ENCODE data around the gene PCLAF. TPM values are rescaled to one million over a fixed set of nuclear protein-coding genes. Genes with fewer than 3 reads are reported as not detected.
"Not testable (repeated sequence)": the region's sequence is repeated elsewhere in the genome, so short reads cannot be mapped to it uniquely, and the experiment has no call there.

PCLAF gene
- total and polyA plus RNA-seq, 4 experiments from 2014 or later = 0.39 to 1.5 (median 0.89) TPM; not detected in 1

DNA sequence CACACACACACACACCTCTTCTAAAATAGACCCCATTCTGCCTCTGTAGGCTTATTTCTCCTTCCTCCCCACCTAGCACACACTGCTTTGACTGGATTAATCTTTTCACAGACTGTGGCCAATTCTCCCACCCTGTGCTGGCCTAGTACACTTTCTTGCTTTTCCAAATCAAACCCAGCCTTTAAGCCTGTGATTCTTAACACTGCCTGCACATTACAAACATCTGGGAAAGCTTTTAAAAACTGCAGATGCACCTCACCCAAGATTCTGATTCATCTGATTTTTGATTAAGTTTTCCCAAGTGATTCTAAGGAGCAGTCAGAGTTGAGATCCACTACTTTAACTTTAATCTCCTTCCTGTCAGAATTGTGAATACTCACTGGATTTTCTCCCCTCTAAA, 38.0 kb downstream of the PCLAF start:
- Histone ChIP-seq H3K9me3 (ENCODE audit: control insufficient read depth in 1 of 2, low read length in 2 of 2) (no peaks in the 10 kb centered on the region), H3K4me1 (ENCODE audit: insufficient read depth, low read length) (no peaks in the 10 kb centered on the region), H3K27me3 (ENCODE audit: insufficient read depth, low read length) (no peaks in the 10 kb centered on the region), H3K4me3 (ENCODE audit: low read length in 2 of 2) (no peak overlapping the region), H3K36me3 (ENCODE audit: insufficient read depth, low read length) (no peaks in the 10 kb centered on the region), H3K27ac (ENCODE audit: low read depth, low read length) (no peak overlapping the region)
- peaks cover 17 to 23% (median 21%) of the 10 kb centered on the region in 4 donors for H3K4me1 Mint-ChIP-seq
- no peak for DNase-seq
- no peaks in the 10 kb centered on the region for H3K27me3 Mint-ChIP-seq
- POLR2A ChIA-PET (ENCODE audit: partially characterized antibody) = no interaction called here
- H3K9me3 Mint-ChIP-seq = no peaks in the 10 kb centered on the region
- intact Hi-C loops (cut with micrococcal nuclease) = no loop called here
- peak overlapping the region in 4 of 7 donors; percentile 37 to 73 (median 60) for H3K27ac Mint-ChIP-seq
- H3K36me3 Mint-ChIP-seq = peaks cover 17 to 37% of the 10 kb centered on the region in 2 donors
- no peak overlapping the region for H3K4me3 Mint-ChIP-seq
- CTCF ChIA-PET (ENCODE audit: partially characterized antibody) = no interaction called here

DNA sequence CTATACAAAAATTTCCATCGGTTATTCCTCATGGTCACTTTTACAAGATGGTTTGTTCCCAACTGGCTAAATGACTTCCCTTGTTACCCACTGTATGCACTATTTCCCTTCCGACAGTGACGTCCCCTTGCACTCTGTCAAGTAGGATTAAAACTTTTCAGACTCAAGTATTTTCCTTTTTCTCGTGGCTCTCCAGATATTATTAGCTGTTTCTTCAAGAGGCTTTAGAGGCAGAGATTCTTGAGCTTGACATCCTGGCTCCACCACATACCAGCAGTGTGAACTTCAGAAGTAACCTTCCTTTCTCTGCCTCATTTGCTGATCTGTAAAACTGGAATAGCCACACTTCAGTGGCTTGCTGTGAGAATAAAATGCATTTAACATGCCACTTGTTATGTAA, 39.3 kb downstream of the PCLAF start:
- H3K36me3 Mint-ChIP-seq = peaks cover 15 to 31% of the 10 kb centered on the region in 2 donors
- Histone ChIP-seq H3K4me3 (ENCODE audit: low read length in 2 of 2) (no peak overlapping the region), H3K27ac (ENCODE audit: low read depth, low read length) (no peak overlapping the region), H3K27me3 (ENCODE audit: insufficient read depth, low read length) (no peaks in the 10 kb centered on the region), H3K4me1 (ENCODE audit: insufficient read depth, low read length) (no peaks in the 10 kb centered on the region), H3K9me3 (ENCODE audit: control insufficient read depth in 1 of 2, low read length in 2 of 2) (no peaks in the 10 kb centered on the region), H3K36me3 (ENCODE audit: insufficient read depth, low read length) (no peaks in the 10 kb centered on the region)
- ChIA-PET POLR2A (ENCODE audit: partially characterized antibody) (no interaction called here), CTCF (ENCODE audit: partially characterized antibody) (interaction anchor here (0.7 kb wide), 1 partner anchor 10 kb away, joined by 3 read pairs; no protein-coding TSS in a partner anchor)
- peak overlapping the region in 1 of 7 donors; percentile 11 for H3K27ac Mint-ChIP-seq
- H3K9me3 Mint-ChIP-seq = no peaks in the 10 kb centered on the region
- H3K4me3 Mint-ChIP-seq = no peak overlapping the region
- DNase-seq = no peak
- H3K4me1 Mint-ChIP-seq = peaks cover 15 to 31% (median 19%) of the 10 kb centered on the region in 4 donors
- intact Hi-C loops (cut with micrococcal nuclease) = no loop called here
- H3K27me3 Mint-ChIP-seq = no peaks in the 10 kb centered on the region

- Mint-ChIP-seq H3K9me3 (no peaks in the 10 kb centered on the region), H3K4me1 (peaks cover 16 to 34% (median 22%) of the 10 kb centered on the region in 4 donors), H3K4me3 (no peak overlapping the region), H3K27me3 (no peaks in the 10 kb centered on the region), H3K27ac (peak overlapping the region in 1 of 7 donors; percentile 22), H3K36me3 (peaks cover 10 to 25% of the 10 kb centered on the region in 2 donors)
- Histone ChIP-seq H3K27me3 (ENCODE audit: insufficient read depth, low read length) (no peaks in the 10 kb centered on the region), H3K27ac (ENCODE audit: low read depth, low read length) (no peak overlapping the region), H3K4me1 (ENCODE audit: insufficient read depth, low read length) (peaks cover 10% of the 10 kb centered on the region), H3K9me3 (ENCODE audit: control insufficient read depth in 1 of 2, low read length in 2 of 2) (no peaks in the 10 kb centered on the region), H3K36me3 (ENCODE audit: insufficient read depth, low read length) (no peaks in the 10 kb centered on the region), H3K4me3 (ENCODE audit: low read length in 2 of 2) (no peak overlapping the region)
- ChIA-PET POLR2A (ENCODE audit: partially characterized antibody) (no interaction called here), CTCF (ENCODE audit: partially characterized antibody) (no interaction called here)
- DNase-seq = no peak
- intact Hi-C loops (cut with micrococcal nuclease) = no loop called here
These were observed 40.9 kb downstream of the PCLAF start for GRCh38 chr15:64340355-64340754.

DNA sequence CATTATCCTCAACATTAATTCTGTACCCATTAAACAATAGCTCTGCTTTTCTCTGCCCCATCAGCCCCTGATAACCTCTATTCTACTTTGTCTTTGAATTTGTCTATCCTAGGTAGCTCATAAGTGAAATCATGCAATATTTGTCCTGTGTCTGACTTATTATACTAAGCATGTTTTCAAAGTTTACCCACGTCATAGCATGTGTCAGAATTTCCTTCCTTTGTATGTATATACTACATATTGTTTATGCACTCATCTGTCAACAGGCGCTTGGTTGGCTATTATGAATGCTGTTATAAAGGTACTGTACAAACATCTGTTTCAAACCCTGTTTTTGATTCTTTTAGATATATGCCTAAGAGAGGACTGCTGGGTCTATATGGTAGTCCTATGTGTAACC, 43.5 kb downstream of the PCLAF start:
- CTCF ChIA-PET (ENCODE audit: partially characterized antibody) = interaction anchor here (1.0 to 1.1 kb wide), 2 partner anchors 18 to 38 kb away, joined by 3 read pairs; no protein-coding TSS in a partner anchor
- intact Hi-C loops (cut with micrococcal nuclease) = no loop called here

GRCh38 chr15:64333986-64334929, 47.0 kb downstream of the PCLAF start:
- Histone ChIP-seq H3K4me3 (ENCODE audit: low read length in 2 of 2) (no peak overlapping the region), H3K9me3 (ENCODE audit: control insufficient read depth in 1 of 2, low read length in 2 of 2) (no peaks in the 10 kb centered on the region), H3K36me3 (ENCODE audit: insufficient read depth, low read length) (no peaks in the 10 kb centered on the region), H3K27me3 (ENCODE audit: insufficient read depth, low read length) (no peaks in the 10 kb centered on the region), H3K27ac (ENCODE audit: low read depth, low read length) (no peak overlapping the region), H3K4me1 (ENCODE audit: insufficient read depth, low read length) (peaks cover 32% of the 10 kb centered on the region)
- Mint-ChIP-seq H3K4me3 (peak overlapping the region in 2 of 8 donors; percentile 47 to 62), H3K27ac (peak overlapping the region; percentile 69 to 92 (median 75)), H3K4me1 (peaks cover 18 to 32% (median 21%) of the 10 kb centered on the region in 4 donors), H3K9me3 (no peaks in the 10 kb centered on the region), H3K27me3 (no peaks in the 10 kb centered on the region), H3K36me3 (peaks cover 3 to 5% of the 10 kb centered on the region in 2 donors)
- intact Hi-C loops (cut with micrococcal nuclease) = loop anchor here (2.0 to 5.0 kb wide), 3 partner anchors 23 to 318 kb away; partner anchors contain the start of genes CSNK1G1 and PCLAF
- CTCF ChIA-PET (ENCODE audit: partially characterized antibody) = interaction anchor here (0.7 to 1.7 kb wide), 9 partner anchors 13 to 738 kb away, joined by 3 to 8 read pairs (median 3); partner anchors contain the start of genes FBXL22 and TRIP4
- POLR2A ChIA-PET (ENCODE audit: partially characterized antibody) = interaction anchor here (1.0 to 1.7 kb wide), 6 partner anchors 10 to 319 kb away, joined by 3 to 9 read pairs (median 4); partner anchors contain the start of genes CSNK1G1 and TRIP4
- peak; percentile 36 to 70 (median 54) for DNase-seq

More for the DNA sequence above, 43.5 kb downstream of the PCLAF start:
- Mint-ChIP-seq H3K4me3 (no peak overlapping the region), H3K4me1 (peaks cover 19 to 32% (median 25%) of the 10 kb centered on the region in 4 donors), H3K9me3 (no peaks in the 10 kb centered on the region), H3K36me3 (peaks cover 10 to 22% of the 10 kb centered on the region in 2 donors), H3K27me3 (no peaks in the 10 kb centered on the region), H3K27ac (peak overlapping the region in 4 of 7 donors; percentile 25 to 62 (median 54))
- Histone ChIP-seq H3K36me3 (ENCODE audit: insufficient read depth, low read length) (no peaks in the 10 kb centered on the region), H3K4me1 (ENCODE audit: insufficient read depth, low read length) (peaks cover 32% of the 10 kb centered on the region), H3K9me3 (ENCODE audit: control insufficient read depth in 1 of 2, low read length in 2 of 2) (no peaks in the 10 kb centered on the region), H3K27ac (ENCODE audit: low read depth, low read length) (no peak overlapping the region), H3K4me3 (ENCODE audit: low read length in 2 of 2) (no peak overlapping the region), H3K27me3 (ENCODE audit: insufficient read depth, low read length) (no peaks in the 10 kb centered on the region)
- DNase-seq = no peak
- POLR2A ChIA-PET (ENCODE audit: partially characterized antibody) = interaction anchor here (1.0 kb wide), 1 partner anchor 19 kb away, joined by 3 read pairs; no protein-coding TSS in a partner anchor

- Mint-ChIP-seq H3K4me3 (peak overlapping the region in 2 of 8 donors; percentile 4 to 23), H3K36me3 (peaks cover 3 to 5% of the 10 kb centered on the region in 2 donors), H3K27ac (peak overlapping the region in 5 of 7 donors; percentile 44 to 85 (median 69)), H3K9me3 (no peaks in the 10 kb centered on the region), H3K27me3 (no peaks in the 10 kb centered on the region), H3K4me1 (peaks cover 17 to 32% (median 21%) of the 10 kb centered on the region in 4 donors)
- Histone ChIP-seq H3K9me3 (ENCODE audit: control insufficient read depth in 1 of 2, low read length in 2 of 2) (no peaks in the 10 kb centered on the region), H3K4me3 (ENCODE audit: low read length in 2 of 2) (no peak overlapping the region), H3K36me3 (ENCODE audit: insufficient read depth, low read length) (no peaks in the 10 kb centered on the region), H3K27ac (ENCODE audit: low read depth, low read length) (no peak overlapping the region), H3K27me3 (ENCODE audit: insufficient read depth, low read length) (no peaks in the 10 kb centered on the region), H3K4me1 (ENCODE audit: insufficient read depth, low read length) (peaks cover 32% of the 10 kb centered on the region)
- POLR2A ChIA-PET (ENCODE audit: partially characterized antibody) = no interaction called here
- DNase-seq = no peak
- CTCF ChIA-PET (ENCODE audit: partially characterized antibody) = no interaction called here
- intact Hi-C loops (cut with micrococcal nuclease) = loop anchor here (5.0 kb wide), 1 partner anchor 319 kb away; no protein-coding TSS in a partner anchor
These were observed 47.7 kb downstream of the PCLAF start for GRCh38 chr15:64333516-64333915.

- H3K36me3 Mint-ChIP-seq; H3K27me3 ChIP-seq (ENCODE audit: insufficient read depth, low read length); H3K9me3 ChIP-seq (ENCODE audit: control insufficient read depth in 1 of 2, low read length in 2 of 2); H3K9me3 Mint-ChIP-seq; H3K27me3 Mint-ChIP-seq; H3K27ac ChIP-seq (ENCODE audit: low read depth, low read length); H3K36me3 ChIP-seq (ENCODE audit: insufficient read depth, low read length); H3K4me3 ChIP-seq (ENCODE audit: low read length in 2 of 2); POLR2A ChIA-PET (ENCODE audit: partially characterized antibody); H3K4me3 Mint-ChIP-seq; H3K27ac Mint-ChIP-seq; DNase-seq; CTCF ChIA-PET (ENCODE audit: partially characterized antibody): not testable (repeated sequence)
- H3K4me1 ChIP-seq (ENCODE audit: insufficient read depth, low read length) = peaks cover 32% of the 10 kb centered on the region
- H3K4me1 Mint-ChIP-seq = peaks cover 14 to 23% (median 19%) of the 10 kb centered on the region in 4 donors
- intact Hi-C loops (cut with micrococcal nuclease) = loop anchor here (5.0 kb wide), 1 partner anchor 321 kb away; no protein-coding TSS in a partner anchor
These were observed 49.6 kb downstream of the PCLAF start for GRCh38 chr15:64331668-64332067.
